Stimulated activated CD8-positive, alpha-beta memory T cell treated with anti-CD3 and anti-CD28 coated beads, Interleukin-2, amount 100 ng/mL, for 1 hour (primary cell): ENCODE data around the gene CFAP45.

Experiments
- DNase-seq, 2 donors: peaks; one replicate each; pipeline ENCODE4 v3.0.0-alpha.2; 2020; ENCODE audit warnings: low read depth in 2 of 2

CFAP45 gene, protein sequence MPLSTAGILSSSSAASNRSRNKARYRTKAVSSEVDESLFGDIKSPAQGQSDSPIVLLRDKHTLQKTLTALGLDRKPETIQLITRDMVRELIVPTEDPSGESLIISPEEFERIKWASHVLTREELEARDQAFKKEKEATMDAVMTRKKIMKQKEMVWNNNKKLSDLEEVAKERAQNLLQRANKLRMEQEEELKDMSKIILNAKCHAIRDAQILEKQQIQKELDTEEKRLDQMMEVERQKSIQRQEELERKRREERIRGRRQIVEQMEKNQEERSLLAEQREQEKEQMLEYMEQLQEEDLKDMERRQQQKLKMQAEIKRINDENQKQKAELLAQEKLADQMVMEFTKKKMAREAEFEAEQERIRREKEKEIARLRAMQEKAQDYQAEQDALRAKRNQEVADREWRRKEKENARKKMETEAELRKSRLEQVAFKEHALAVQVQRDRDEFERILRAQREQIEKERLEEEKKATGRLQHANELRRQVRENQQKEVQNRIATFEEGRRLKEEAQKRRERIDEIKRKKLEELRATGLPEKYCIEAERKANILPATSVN

GRCh38 chr1:159900086-159900680 is at the start of gene CFAP45:
CFAP45 (minus strand) TSS chr1:159900165; CDS start chr1:159900098, 67 bp downstream.
- no peak for DNase-seq

DNA sequence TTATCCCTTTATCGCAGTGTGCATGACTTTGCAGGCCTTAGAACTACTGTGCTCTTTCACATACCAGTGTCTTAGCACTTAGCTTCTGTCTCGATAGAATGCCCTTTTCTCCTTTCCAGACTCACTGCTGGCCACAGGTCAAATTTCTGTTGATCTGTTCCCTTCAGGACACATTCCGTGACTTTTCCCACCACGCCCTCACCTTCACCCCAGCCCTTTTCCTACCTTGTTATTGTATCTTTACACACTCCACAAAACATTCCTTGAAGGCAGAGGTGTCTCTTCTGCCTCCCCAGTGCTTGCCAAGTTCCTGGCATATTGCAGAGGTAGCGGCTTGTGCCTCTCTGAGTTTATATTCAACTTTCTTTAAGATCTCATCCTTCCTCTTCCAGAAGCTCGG is 49.2 kb upstream of the CFAP45 start:
- no peak for DNase-seq

- no peak for DNase-seq
Measured at GRCh38 chr1:159947942-159948341, 48.0 kb upstream of the CFAP45 start.

GRCh38 chr1:159946242-159947187 is 46.5 kb upstream of the CFAP45 start:
- DNase-seq = no peak

DNA sequence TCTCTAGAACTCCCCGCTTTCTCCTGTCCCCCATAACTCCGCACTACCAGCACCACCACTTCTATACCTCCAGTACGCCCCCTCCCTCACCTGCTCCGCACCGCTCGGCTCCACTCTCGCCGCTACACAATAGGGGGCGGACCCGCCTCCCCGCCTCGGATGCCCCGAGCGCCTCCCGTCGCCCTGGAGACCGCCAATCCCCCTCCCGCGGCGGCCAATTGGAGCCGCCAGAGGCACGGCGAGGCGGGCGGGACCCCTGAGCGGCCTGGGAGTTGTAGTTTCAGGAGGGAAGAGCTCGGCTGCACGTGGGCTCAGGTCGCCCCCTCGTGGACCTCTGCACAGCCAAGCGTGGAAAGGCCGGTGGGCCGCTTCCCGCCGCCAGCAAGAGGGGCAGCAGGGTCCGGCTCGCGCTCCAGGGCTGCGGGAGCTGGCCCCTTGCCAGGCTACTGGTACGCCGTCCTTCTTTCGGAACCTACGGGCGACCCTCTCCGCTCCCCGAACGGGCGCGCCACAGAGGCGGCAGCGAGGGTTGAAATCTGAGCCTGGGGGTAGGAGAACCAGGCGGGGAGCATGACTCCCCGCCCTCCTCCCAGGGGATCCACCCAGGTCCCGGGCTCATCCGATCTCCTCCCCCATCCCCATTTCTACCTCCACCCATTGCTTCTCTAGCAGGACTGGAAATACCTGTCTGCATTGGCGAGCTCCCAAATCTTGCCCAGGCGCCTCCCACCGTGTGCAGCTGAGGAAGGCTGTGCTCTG is 45.7 kb upstream of the CFAP45 start, which contains the start of gene IGSF9:
TSS of gene IGSF9 (minus strand) at position 131 of the 759 bp plus-strand sequence. CDS start 2,159 bp downstream, outside the sequence.
- DNase-seq = peak; percentile 63

DNA sequence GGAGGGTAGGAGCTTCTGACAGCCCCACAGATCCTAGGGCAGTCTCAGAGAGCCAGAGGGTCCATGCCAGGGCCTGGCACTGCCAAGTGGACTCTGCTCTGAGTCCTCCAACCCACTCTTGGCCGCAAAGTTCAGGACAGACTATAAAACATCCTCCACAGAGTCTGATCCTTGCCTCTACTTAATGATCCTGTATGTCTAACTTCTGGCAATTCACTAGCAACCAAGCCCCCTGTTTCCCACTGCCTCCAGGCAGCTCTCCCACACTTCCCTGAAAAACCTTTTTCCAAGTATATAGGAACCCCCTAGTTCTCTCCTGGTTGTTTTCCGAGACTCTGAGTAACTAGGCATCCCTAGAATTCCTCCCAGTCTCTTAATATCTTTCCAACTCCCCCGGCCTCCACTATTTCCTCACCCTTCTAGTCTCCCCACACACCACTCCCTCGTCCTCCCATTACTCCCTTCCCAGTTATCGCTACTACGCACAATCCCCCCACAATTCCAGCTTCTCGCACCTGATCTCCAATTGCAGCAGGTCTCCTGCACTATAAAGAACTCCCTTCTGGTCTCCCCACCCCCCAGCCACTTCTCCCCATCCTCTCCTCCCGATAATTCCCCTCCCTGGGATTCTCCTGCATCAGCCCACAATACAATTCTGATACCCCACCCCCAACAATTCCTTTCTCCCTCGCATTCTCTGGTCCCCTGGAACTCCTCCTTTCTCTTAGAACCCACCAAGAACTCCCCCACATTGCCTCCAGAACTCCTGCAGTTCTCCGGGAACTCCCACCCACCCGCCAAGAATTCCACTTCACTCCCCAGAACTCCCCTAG is 44.9 kb upstream of the CFAP45 start:
- no peak for DNase-seq

- DNase-seq = no peak
Measured at GRCh38 chr1:159943908-159944622, 44.1 kb upstream of the CFAP45 start.

GRCh38 chr1:159943278-159943640 is 43.3 kb upstream of the CFAP45 start:
- no peak for DNase-seq

GRCh38 chr1:159942632-159943277 is 42.8 kb upstream of the CFAP45 start:
- no peak for DNase-seq

DNA sequence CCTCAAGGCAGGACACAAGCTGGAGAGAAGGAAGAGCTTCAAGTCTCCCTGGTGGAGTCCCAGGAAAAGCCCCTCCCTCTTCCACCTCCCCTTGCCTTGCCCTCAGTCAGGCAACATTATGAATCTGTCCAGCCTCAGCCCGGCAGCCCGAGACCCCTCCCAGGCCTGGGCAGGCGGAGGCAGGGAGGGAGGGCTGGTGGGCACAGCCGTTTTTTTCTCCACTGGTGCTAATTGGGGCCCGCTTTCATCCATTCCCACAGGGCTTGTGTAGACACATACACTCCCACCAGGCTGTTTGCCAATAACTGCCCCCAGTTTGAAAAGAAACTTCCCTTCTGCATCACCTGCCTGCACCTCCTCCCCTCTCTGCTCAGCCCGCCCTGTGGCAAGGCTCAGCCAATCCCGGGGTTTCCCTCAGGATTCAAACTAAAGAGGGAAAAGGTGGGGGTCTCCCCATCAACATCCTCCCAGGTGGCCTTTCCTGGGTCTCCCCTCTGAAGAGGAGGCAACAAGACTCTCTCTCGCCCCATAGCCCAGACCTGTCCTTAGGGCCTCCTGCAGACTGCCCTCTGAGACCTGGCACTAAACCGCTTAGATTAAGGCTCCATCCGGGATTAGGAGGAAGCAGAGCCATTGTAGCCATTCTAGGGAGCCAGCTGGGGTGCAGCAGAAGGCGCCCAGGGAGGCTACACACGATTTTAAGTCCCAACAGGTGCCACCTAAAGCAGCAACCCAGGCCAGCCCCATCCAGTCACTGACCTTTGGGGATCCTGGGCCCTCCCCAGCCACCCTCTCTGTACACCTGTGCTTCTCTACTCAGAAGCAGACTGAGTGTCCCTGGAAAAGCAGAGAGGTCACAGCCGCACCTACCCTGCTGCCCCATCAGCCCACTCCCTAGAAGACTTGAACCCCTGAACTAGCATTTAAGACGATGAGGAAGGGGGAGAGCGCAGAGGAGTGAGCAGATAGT is 41.9 kb upstream of the CFAP45 start:
- no peak for DNase-seq

- DNase-seq = no peak
Measured at GRCh38 chr1:159941141-159941540, 41.2 kb upstream of the CFAP45 start.

DNA sequence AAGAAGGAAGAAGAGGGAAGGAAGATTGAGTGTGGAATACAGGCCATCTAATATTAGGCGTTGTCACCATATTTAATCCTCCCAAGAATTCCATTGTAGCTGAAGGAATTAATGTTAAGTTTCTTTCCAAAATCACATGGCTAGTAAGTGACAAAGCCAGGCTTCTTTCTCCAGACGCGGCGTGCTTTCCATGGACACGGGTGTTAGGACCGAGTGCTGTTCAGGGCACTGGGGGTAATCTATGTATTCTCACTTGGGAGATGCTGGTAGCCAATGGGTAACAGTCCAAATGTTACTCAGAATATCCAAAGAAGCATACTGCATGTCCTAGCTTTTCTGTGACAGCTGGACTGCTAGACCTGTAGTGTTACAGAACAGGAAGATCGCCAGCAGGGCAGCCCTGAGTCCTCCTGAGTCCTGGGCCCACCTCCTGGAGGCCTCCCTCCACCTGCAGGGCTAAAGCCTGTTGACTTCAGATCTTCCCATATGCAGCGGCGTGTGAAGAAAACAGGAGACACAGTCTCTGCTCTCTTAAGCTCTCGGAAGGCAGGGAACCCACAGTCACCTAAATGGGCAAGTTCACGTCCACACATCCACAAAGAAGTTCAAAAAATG is 40.1 kb upstream of the CFAP45 start:
- no peak for DNase-seq

- DNase-seq = no peak
Measured at GRCh38 chr1:159939678-159940002, 39.7 kb upstream of the CFAP45 start.

- DNase-seq = no peak
Measured at GRCh38 chr1:159938905-159939677, 39.1 kb upstream of the CFAP45 start.

GRCh38 chr1:159938211-159938852 is 38.4 kb upstream of the CFAP45 start:
- no peak for DNase-seq

- no peak for DNase-seq
Measured at GRCh38 chr1:159937054-159937750, 37.2 kb upstream of the CFAP45 start.
